ENCODE measurements around the gene DFFB.

Gene DFFB

GRCh38 chr1:3891329-3891865 is 34.1 kb downstream of the DFFB start:
- no peak overlapping the region for H3K27ac ChIP-seq
- TF ChIP-seq, protein P1, sequence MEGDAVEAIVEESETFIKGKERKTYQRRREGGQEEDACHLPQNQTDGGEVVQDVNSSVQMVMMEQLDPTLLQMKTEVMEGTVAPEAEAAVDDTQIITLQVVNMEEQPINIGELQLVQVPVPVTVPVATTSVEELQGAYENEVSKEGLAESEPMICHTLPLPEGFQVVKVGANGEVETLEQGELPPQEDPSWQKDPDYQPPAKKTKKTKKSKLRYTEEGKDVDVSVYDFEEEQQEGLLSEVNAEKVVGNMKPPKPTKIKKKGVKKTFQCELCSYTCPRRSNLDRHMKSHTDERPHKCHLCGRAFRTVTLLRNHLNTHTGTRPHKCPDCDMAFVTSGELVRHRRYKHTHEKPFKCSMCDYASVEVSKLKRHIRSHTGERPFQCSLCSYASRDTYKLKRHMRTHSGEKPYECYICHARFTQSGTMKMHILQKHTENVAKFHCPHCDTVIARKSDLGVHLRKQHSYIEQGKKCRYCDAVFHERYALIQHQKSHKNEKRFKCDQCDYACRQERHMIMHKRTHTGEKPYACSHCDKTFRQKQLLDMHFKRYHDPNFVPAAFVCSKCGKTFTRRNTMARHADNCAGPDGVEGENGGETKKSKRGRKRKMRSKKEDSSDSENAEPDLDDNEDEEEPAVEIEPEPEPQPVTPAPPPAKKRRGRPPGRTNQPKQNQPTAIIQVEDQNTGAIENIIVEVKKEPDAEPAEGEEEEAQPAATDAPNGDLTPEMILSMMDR (conservative IDR thresholded peaks at IDR 0.05), result 0 out of 2 replicates have a peak, but pooled peaks have one; percentile 17

GRCh38 chr1:3892748-3893147 is 35.5 kb downstream of the DFFB start:
- H3K27ac ChIP-seq, result peak overlapping the region; percentile 67

GRCh38 chr1:3893190-3893589 is 35.9 kb downstream of the DFFB start:
- H3K27ac ChIP-seq, result peak overlapping the region; percentile 67
- TF ChIP-seq, protein P1 (conservative IDR thresholded peaks at IDR 0.05), result no peak

More at GRCh38 chr1:3892748-3893147, 35.5 kb downstream of the DFFB start:
- TF ChIP-seq, protein P1 (conservative IDR thresholded peaks at IDR 0.05), result no peak

GRCh38 chr1:3894626-3895278 is 37.5 kb downstream of the DFFB start:
- TF ChIP-seq, protein P1 (conservative IDR thresholded peaks at IDR 0.05), result no peak
- no peak overlapping the region for H3K27ac ChIP-seq

DNA sequence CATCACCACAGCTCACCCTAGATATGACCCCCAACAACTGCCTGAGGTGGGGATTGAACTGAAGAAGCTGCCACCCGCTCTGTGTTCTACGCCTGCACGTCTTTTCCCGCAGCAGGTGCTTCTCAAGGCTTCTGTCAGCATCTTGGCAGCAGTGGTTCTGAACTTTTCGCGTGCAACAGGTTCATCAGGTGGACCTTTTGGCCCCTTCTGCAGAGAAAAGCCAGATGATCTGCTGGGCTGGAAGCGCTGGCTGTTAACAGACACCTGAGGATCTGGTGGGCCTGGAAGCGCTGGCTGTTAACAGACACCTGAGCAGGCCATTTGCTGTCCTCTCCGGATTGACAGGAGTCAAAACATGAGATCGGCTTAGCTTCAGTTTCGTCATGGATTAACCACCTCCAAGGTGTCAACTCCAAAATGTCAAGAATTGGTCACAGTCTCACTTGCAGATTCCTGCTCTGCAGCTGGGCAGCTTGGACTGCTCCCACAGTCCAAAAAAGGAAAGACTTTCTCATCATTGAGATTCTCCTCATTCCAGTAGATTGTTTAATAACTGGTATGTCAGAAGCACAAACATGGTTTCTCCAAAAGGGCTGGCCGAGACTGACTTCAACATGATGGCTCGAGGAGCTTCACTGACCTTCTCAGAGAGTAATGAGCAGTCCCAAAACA is 38.1 kb downstream of the DFFB start:
- TF ChIP-seq, protein P1 (conservative IDR thresholded peaks at IDR 0.05), result no peak
- no peak overlapping the region for H3K27ac ChIP-seq

GRCh38 chr1:3895951-3896325 is 38.7 kb downstream of the DFFB start:
- TF ChIP-seq, protein P1 (conservative IDR thresholded peaks at IDR 0.05), result no peak
- H3K27ac ChIP-seq, result no peak overlapping the region

DNA sequence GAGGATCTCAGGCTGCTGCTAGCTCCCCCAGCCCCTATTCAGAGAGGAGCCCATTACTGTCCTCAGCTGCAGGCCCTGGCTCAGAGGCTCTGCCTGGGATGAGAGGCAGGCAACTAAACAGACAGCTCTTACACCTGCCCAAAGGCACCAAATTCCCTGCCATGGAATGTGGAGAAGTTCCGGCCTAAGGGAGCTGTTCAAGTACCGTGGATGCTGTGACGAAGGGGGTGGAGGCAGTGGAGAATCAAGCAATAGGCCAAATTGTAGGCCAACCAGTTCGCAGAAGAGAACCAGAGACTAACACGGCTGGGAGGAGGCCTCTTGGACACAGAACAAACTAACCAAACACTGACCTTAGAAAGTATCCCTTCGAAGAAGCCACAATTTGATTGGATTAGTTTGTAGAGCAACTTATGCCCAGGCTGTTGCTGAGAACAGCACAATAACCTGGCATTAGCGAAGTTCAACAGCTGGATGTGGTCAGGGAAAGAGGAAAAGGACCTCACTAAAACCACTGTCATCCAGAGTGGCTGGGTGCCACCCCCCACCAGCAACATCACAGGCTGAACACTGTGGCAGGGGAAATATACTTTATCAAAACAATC is 39.2 kb downstream of the DFFB start:
- H3K27ac ChIP-seq, result no peak overlapping the region
- TF ChIP-seq, protein P1 (conservative IDR thresholded peaks at IDR 0.05), result no peak

Measured in VCaP (cell line).